Upper lobe of right lung (tissue), 1 donor: ENCODE results near the gene SEMA6A. TPM values are rescaled to one million over a fixed set of nuclear protein-coding genes. Genes with fewer than 3 reads are reported as not detected.

Source experiments
- ATAC-seq: fragments of 200-7000 bp; cut with Tn5 transposase; one replicate; pipeline ENCODE4 v1.9.1; 2020; ENCODE audit warnings: mild to moderate bottlenecking, moderate library complexity
- DNase-seq: peaks from one replicate; pipeline ENCODE4 v3.0.0-alpha.2; 2020
- H3K27ac ChIP-seq: fragments of 200-600 bp; one replicate; pipeline ENCODE4 v1.8.0; 2022
- H3K27me3 ChIP-seq: fragments of 200-600 bp; one replicate; pipeline ENCODE4 v1.8.0; 2022; ENCODE audit warnings: mild to moderate bottlenecking
- H3K36me3 ChIP-seq: fragments of 200-600 bp; one replicate; pipeline ENCODE4 v1.8.0; 2022
- H3K4me1 ChIP-seq: fragments of 200-600 bp; one replicate; pipeline ENCODE4 v1.8.0; 2022
- H3K4me3 ChIP-seq: fragments of 200-600 bp; one replicate; pipeline ENCODE4 v1.8.0; 2022; ENCODE audit warnings: mild to moderate bottlenecking
- H3K9me3 ChIP-seq: fragments of 200-600 bp; one replicate; pipeline ENCODE4 v1.8.0; 2022
- intact Hi-C: fragments of 100-400 bp; cut with DNase I; formaldehyde crosslinking; loops from one replicate; pipeline ENCODE4 v1.11.0; 2022
- total RNA-seq: library from RNA; stranded (reverse); fragmentation: NEBNext Ultra II Directional; extraction: Animal tissue kit (Norgen Biotek cat#: 25700); gene quantifications from one replicate; pipeline ENCODE4 v1.2.1, GENCODE V29; 2021
- TF ChIP-seq, protein P1 (sequence below): fragments of 200-600 bp; IDR thresholded peaks from one replicate; pipeline ENCODE4 v1.8.0; 2022; ENCODE audit warnings: antibody characterized with exemption
- donor health status: DM: no; HTN: yes; CAD: no; lungs with severe emphysema.

The SEMA6A gene
- total RNA-seq, 1 donor from 2014 or later, result 33.3 TPM

DNA sequence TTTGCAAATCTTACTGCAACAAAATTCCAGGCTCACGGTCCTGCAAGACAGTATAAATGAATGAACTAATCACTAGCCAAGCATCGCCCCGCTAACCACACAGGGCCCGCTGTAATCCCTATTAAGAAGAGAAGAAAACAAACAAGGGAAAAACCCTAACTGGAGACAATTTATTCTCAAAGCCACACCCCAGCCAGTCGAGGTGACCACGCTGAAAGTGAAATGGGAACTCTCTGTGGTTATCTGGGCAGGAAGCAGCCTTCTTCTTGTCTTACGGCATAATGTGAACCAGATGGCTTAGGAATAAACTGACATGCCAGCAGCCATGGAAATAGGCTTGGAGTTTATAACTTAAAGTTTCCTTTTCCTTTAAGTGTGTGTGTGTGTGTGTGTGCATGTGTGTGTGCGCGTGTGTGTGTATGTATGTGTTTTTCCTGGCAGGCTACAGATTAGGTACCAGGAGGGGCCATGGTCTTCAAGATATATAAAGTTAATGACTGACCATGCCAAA lies 120.2 kb downstream of the SEMA6A start:
- DNase-seq (no peak), ATAC-seq (peak; percentile 66)

DNA sequence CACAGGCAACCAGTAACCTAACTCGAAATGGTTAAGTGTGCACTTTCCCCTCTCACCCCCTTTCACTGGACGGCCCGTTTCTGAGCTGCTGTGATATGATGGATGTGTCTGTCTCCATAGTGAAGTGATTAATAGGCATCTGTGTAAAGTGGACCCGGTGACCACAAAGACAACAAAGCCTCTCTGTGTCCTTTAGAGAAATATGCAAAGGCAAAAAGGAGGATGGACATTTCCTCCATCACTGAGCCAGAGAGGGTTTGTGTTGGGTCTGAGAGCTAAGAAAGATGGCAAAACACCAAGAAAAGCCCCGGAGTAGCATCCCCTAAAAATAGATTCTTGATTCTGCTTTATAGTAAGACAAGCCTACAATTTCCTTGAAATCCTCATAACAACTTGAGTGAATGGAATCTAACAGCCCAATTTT lies 120.6 kb downstream of the SEMA6A start:
- no peaks in the 10 kb centered on the region for H3K36me3 ChIP-seq
- TF ChIP-seq, protein P1, sequence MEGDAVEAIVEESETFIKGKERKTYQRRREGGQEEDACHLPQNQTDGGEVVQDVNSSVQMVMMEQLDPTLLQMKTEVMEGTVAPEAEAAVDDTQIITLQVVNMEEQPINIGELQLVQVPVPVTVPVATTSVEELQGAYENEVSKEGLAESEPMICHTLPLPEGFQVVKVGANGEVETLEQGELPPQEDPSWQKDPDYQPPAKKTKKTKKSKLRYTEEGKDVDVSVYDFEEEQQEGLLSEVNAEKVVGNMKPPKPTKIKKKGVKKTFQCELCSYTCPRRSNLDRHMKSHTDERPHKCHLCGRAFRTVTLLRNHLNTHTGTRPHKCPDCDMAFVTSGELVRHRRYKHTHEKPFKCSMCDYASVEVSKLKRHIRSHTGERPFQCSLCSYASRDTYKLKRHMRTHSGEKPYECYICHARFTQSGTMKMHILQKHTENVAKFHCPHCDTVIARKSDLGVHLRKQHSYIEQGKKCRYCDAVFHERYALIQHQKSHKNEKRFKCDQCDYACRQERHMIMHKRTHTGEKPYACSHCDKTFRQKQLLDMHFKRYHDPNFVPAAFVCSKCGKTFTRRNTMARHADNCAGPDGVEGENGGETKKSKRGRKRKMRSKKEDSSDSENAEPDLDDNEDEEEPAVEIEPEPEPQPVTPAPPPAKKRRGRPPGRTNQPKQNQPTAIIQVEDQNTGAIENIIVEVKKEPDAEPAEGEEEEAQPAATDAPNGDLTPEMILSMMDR, result no peak
- H3K27me3 ChIP-seq, result no peaks in the 10 kb centered on the region
- ATAC-seq, result no peak
- H3K27ac ChIP-seq, result no peak overlapping the region
- peaks cover 12% of the 10 kb centered on the region for H3K4me1 ChIP-seq
- no peak for DNase-seq
- H3K9me3 ChIP-seq, result no peaks in the 10 kb centered on the region
- intact Hi-C loops, result no loop called here
- no peak overlapping the region for H3K4me3 ChIP-seq

More for the DNA sequence above, 120.2 kb downstream of the SEMA6A start:
- TF ChIP-seq, protein P1, result no peak
- intact Hi-C loops, result no loop called here
- H3K36me3 ChIP-seq, result no peaks in the 10 kb centered on the region
- H3K27ac ChIP-seq, result no peak overlapping the region
- H3K27me3 ChIP-seq, result no peaks in the 10 kb centered on the region
- H3K4me1 ChIP-seq, result peaks cover 12% of the 10 kb centered on the region
- no peaks in the 10 kb centered on the region for H3K9me3 ChIP-seq
- H3K4me3 ChIP-seq, result no peak overlapping the region

DNA sequence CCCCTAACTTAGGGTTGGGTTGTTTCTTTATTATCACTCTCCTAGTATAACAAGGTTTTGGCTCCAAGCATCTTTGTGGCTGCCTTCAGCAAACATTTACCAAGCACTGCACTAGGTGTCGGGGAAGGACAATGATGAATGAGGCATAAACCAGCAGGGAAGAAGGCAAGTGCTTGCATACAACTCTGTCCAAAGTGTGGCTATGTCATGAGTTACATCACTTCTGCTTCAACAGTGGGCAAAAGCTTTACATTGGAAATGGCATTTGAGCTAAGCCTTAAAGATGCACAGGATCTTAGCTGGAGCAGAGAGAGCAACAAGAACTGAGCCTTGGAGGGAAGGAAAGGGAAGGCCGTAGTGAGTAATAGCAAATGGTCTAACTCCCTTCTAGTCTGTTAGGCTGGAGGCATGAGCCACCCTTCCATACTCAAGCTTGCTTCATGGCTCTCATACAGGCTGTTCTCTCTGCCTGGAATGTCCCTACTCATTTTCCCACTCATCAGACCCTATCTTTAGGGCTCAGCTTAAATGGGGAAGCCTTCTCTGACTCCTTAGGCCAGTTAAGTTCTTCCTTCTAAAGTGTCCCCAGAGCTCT lies 121.8 kb downstream of the SEMA6A start:
- TF ChIP-seq, protein P1, result no peak
- no peak for DNase-seq
- Histone ChIP-seq H3K9me3 (no peaks in the 10 kb centered on the region), H3K36me3 (no peaks in the 10 kb centered on the region), H3K4me3 (no peak overlapping the region), H3K27ac (no peak overlapping the region), H3K4me1 (peaks cover 12% of the 10 kb centered on the region), H3K27me3 (no peaks in the 10 kb centered on the region)
- intact Hi-C loops, result no loop called here
- no peak for ATAC-seq

DNA sequence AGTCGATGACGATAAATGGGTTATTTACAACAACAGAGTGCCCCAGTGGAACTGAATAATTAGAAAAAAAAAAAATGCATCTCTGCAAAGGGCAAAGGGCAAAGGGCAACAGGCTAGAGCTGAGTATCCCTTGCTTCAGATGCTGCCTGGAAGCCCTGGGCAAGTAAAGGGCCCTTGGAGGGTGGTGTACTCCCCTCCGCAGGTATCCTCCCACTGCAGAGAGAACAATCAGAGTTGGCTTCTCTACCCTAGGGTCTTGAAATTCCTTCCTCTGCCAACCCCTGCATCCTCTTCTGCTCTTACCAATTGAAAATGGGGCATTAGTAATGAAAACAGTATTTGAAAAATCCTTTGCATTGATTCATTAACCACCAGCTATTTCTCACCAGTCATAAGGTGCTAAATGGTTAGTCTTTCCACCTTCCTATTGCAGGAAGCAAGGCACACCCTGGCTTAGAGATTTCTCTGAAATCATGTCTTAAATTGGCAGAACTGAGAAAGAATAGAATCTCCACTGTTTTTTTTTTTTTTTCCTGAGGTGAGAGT lies 122.6 kb downstream of the SEMA6A start:
- Histone ChIP-seq H3K27ac (no peak overlapping the region), H3K4me1 (peaks cover 12% of the 10 kb centered on the region), H3K9me3 (no peaks in the 10 kb centered on the region), H3K4me3 (no peak overlapping the region), H3K36me3 (no peaks in the 10 kb centered on the region), H3K27me3 (no peaks in the 10 kb centered on the region)
- TF ChIP-seq, protein P1, result no peak
- ATAC-seq, result no peak
- intact Hi-C loops, result no loop called here
- no peak for DNase-seq

DNA sequence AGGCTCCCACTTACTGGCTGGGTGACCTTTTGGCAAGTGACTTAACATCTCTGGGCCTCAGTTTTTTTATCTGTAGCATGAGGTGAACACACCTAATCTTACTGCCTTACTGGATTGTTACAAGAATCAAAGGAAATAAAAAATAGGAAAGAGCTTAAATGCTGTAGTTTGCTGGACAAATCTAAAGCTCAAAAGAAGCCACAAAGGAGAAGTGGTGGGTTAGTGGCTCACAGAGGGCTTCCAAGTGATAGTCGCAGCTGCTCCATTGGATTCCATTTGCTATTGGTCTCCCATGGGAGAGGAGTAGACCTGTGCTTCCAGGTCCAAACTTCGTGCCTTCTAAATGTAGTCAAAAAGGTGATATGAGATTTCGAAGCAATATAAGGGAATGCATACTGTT lies 123.6 kb downstream of the SEMA6A start:
- TF ChIP-seq, protein P1, result no peak
- no peak for DNase-seq
- Histone ChIP-seq H3K36me3 (no peaks in the 10 kb centered on the region), H3K27me3 (no peaks in the 10 kb centered on the region), H3K4me3 (no peak overlapping the region), H3K27ac (no peak overlapping the region), H3K4me1 (peaks cover 12% of the 10 kb centered on the region), H3K9me3 (no peaks in the 10 kb centered on the region)
- no peak for ATAC-seq
- intact Hi-C loops, result no loop called here
